Left lung (tissue), 10 donors: ENCODE measurements around the gene SPATA3. TPM values are rescaled to one million over a fixed set of nuclear protein-coding genes. Genes with fewer than 3 reads are reported as not detected.
A peak's percentile ranks its signal among the peaks of the same experiment; 100 is the strongest.

ENCODE experiments used
- ATAC-seq: fragments of 200-7000 bp; cut with Tn5 transposase; one replicate; pipeline ENCODE4 v1.9.1; 2020; ENCODE audit warnings: moderate library complexity
- DNase-seq, 4 donors: peaks; one replicate each; pipeline ENCODE4 v3.0.0-alpha.2; 2013 to 2020
- H3K27ac ChIP-seq, 2 donors: fragments of 200-600 bp; sonication (generic) in 1 of 2; one replicate each; pipeline versions ENCODE4 v1.5.0 to v1.8.0; 2020 to 2021
- H3K27me3 ChIP-seq, 2 donors: fragments of 200-600 bp; sonication (generic) in 1 of 2; one replicate each; pipeline versions ENCODE4 v1.5.0 to v1.8.0; 2020 to 2021
- H3K36me3 ChIP-seq, 2 donors: fragments of 200-600 bp; sonication (generic) in 1 of 2; one replicate each; pipeline versions ENCODE4 v1.5.0 to v1.8.0; 2020 to 2021
- H3K4me1 ChIP-seq, 2 donors: fragments of 200-600 bp; one replicate each; pipeline ENCODE4 v1.8.0; 2021
- H3K4me3 ChIP-seq, 2 donors: fragments of 200-600 bp; sonication (generic) in 1 of 2; one replicate each; pipeline versions ENCODE4 v1.5.0 to v1.8.0; 2020 to 2021; ENCODE audit warnings: mild to moderate bottlenecking in 1 of 2
- H3K9me3 ChIP-seq, 2 donors: fragments of 200-600 bp; sonication (generic) in 1 of 2; one replicate each; pipeline versions ENCODE4 v1.5.0 to v1.8.0; 2020 to 2021
- CTCF ChIP-seq, 2 donors: fragments of 200-600 bp; sonication (generic) in 1 of 2; IDR thresholded peaks; one replicate each; pipeline versions ENCODE4 v1.5.0 to v1.8.0; 2021; ENCODE audit warnings: antibody characterized with exemption in 2 of 2
- intact Hi-C, 2 donors: fragments of 100-400 bp; cut with DNase I; formaldehyde crosslinking; loops; one replicate each; pipeline versions ENCODE4 v1.11.2 to v1.14.2; 2022
- polyA plus RNA-seq, 6 donors: library from polyadenylated mRNA; unstranded; fragments of 120-200 nt; gene quantifications; one replicate each; pipeline ENCODE4 v1.2.1, GENCODE V29; 2013; ENCODE audit not compliant: insufficient read length in 6 of 6
- total RNA-seq, 2 donors: library from RNA; stranded (reverse); fragmentation: NEBNext Ultra II Directional; extraction: Animal tissue kit (Norgen Biotek cat#: 25700); gene quantifications; one replicate each; pipeline ENCODE4 v1.2.1, GENCODE V29; 2021
- donor health status: DM: no; HTN: yes; CAD: no.
- donor health status: DM: no; HTN: no; CAD: no.

SPATA3 gene
- total and polyA plus RNA-seq, 8 donors: 0.16 TPM; not detected in 7

DNA sequence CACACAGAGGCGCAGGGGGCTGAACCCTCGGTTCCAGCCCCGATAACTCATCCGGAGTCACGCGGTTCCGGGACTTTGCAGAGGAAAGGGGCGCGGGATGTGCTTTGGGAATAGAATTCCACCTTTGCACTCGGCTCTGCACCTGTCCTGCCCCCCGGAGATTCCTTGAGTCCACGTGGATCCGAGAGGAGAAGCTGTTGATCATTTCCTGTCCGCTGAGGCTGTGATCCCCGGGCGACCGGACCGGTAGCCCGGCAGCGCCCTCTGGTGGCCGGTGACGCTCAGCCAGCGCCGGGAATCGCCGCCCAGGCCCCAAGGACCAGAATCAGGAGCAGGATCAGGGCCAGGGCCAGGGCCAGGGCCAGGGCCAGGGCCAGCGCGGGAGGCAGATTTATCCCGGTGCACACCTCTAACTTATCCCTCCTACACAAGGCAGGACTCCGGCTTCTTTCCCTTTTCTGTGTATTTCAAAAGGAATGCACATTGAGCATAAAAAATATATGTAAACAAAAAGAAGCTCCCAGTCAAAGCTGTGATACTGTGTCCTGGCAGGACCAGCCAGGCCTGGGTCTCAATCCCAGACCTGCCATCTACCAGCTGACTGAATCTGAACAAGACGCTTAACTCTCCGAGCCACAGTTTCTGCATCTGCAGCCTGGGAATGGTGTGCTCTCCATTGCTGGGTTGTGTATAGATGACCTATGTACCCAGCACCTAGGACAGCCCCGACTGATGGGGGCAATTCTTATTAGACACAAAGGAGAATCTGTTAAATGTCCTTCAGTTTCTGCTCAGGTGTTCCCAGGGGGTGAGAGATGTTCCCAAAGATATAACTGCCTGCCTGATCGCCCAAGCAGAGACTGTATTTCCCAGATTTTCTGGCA, 8.5 kb upstream of the SPATA3 start:
- H3K9me3 ChIP-seq: no peaks in the 10 kb centered on the region
- TF ChIP-seq CTCF (IDR thresholded peaks at IDR 0.05): peak; percentile 96 to 97
- peaks cover 0 to 3% of the 10 kb centered on the region in 2 donors for H3K4me1 ChIP-seq
- intact Hi-C loops: loop anchor here in 1 of 2 donors (5.0 kb wide), 2 partner anchors 85 to 165 kb away; no protein-coding TSS in a partner anchor
- peaks cover 15 to 42% of the 10 kb centered on the region in 2 donors for H3K27me3 ChIP-seq
- ATAC-seq (peak; percentile 98), DNase-seq (peak; percentile 73 to 96 (median 80))
- peak overlapping the region in 1 of 2 donors; percentile 13 for H3K4me3 ChIP-seq
- H3K36me3 ChIP-seq: no peaks in the 10 kb centered on the region
- no peak overlapping the region for H3K27ac ChIP-seq

GRCh38 chr2:230989731-230990130, 6.2 kb upstream of the SPATA3 start:
- no peak for ATAC-seq
- H3K4me3 ChIP-seq: no peak overlapping the region
- no peak for TF ChIP-seq CTCF (IDR thresholded peaks at IDR 0.05)
- DNase-seq: no peak
- intact Hi-C loops: loop anchor here in 1 of 2 donors (5.0 kb wide), 2 partner anchors 87 to 167 kb away; no protein-coding TSS in a partner anchor
- H3K27ac ChIP-seq: no peak overlapping the region
- no peaks in the 10 kb centered on the region for H3K9me3 ChIP-seq
- H3K27me3 ChIP-seq: peaks cover 15 to 66% of the 10 kb centered on the region in 2 donors
- no peaks in the 10 kb centered on the region for H3K36me3 ChIP-seq
- peaks cover 0 to 3% of the 10 kb centered on the region in 2 donors for H3K4me1 ChIP-seq

GRCh38 chr2:230990131-230990898, 5.6 kb upstream of the SPATA3 start:
- Histone ChIP-seq H3K4me1 (peaks cover 0 to 3% of the 10 kb centered on the region in 2 donors), H3K9me3 (no peaks in the 10 kb centered on the region), H3K4me3 (no peak overlapping the region), H3K27me3 (peaks cover 15 to 71% of the 10 kb centered on the region in 2 donors), H3K36me3 (no peaks in the 10 kb centered on the region), H3K27ac (no peak overlapping the region)
- TF ChIP-seq CTCF (IDR thresholded peaks at IDR 0.05): no peak
- intact Hi-C loops: no loop called here
- no peak for DNase-seq
- no peak for ATAC-seq

- Histone ChIP-seq H3K36me3 (no peaks in the 10 kb centered on the region), H3K27me3 (peaks cover 15 to 77% of the 10 kb centered on the region in 2 donors), H3K4me1 (peaks cover 0 to 3% of the 10 kb centered on the region in 2 donors), H3K4me3 (no peak overlapping the region), H3K9me3 (no peaks in the 10 kb centered on the region), H3K27ac (no peak overlapping the region)
- ATAC-seq: no peak
- DNase-seq: no peak
- TF ChIP-seq CTCF (IDR thresholded peaks at IDR 0.05): no peak
- intact Hi-C loops: no loop called here
These were observed 5.1 kb upstream of the SPATA3 start for GRCh38 chr2:230990899-230991150.

DNA sequence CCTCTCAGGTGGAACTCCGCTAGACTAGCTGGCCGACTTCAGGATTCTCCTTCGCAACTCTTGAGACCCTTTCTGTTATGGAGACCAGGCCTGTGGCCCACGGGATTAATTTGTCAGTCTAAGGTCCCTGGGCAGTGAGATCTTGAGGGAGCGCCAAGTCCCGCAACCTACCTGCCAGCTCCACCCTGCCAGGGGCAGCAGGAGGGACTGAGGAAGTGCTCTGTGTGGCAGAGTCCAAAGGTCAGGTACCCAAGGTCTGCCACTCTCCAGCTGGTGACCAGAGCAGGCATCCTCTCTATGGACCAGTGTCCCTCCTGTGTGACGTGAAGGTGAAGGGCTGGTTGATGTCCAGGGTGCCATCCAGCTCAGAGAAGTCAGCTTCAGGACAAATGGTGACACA, 4.3 kb upstream of the SPATA3 start:
- no peak for TF ChIP-seq CTCF (IDR thresholded peaks at IDR 0.05)
- peaks cover 15 to 72% of the 10 kb centered on the region in 2 donors for H3K27me3 ChIP-seq
- no peak overlapping the region for H3K4me3 ChIP-seq
- H3K36me3 ChIP-seq: no peaks in the 10 kb centered on the region
- peaks cover 0 to 3% of the 10 kb centered on the region in 2 donors for H3K4me1 ChIP-seq
- DNase-seq (no peak), ATAC-seq (no peak)
- H3K27ac ChIP-seq: no peak overlapping the region
- intact Hi-C loops: no loop called here
- H3K9me3 ChIP-seq: no peaks in the 10 kb centered on the region
